ENCODE data around the gene MRPL2. TPM values are rescaled to one million over a fixed set of nuclear protein-coding genes. Genes with fewer than 3 reads are reported as not detected.

Gene MRPL2
- total RNA-seq, 1 donor from 2014 or later, result 16.9 TPM

DNA sequence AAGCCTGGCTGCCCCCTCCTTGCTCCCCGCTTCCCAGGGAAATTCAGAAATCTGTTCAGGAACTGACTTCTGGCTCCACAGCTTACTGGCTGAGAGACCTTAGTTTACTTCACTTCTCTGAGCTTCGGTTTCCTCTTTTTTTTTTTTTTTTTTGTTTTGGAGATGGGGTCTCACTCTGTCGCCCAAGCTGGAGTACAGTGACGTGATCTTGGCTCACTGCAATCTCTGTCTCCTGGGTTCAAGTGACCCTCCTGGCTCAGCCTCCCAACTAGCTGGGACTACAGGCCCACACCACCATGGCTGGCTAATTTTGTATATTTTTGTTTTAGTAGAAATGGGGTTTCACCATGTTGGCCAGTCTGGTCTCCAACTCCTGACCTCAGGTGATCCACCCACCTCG, 31.8 kb upstream of the MRPL2 start:
- TF ChIP-seq, protein P1, sequence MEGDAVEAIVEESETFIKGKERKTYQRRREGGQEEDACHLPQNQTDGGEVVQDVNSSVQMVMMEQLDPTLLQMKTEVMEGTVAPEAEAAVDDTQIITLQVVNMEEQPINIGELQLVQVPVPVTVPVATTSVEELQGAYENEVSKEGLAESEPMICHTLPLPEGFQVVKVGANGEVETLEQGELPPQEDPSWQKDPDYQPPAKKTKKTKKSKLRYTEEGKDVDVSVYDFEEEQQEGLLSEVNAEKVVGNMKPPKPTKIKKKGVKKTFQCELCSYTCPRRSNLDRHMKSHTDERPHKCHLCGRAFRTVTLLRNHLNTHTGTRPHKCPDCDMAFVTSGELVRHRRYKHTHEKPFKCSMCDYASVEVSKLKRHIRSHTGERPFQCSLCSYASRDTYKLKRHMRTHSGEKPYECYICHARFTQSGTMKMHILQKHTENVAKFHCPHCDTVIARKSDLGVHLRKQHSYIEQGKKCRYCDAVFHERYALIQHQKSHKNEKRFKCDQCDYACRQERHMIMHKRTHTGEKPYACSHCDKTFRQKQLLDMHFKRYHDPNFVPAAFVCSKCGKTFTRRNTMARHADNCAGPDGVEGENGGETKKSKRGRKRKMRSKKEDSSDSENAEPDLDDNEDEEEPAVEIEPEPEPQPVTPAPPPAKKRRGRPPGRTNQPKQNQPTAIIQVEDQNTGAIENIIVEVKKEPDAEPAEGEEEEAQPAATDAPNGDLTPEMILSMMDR (conservative IDR thresholded peaks at IDR 0.05; ENCODE audit: low read depth, low read length), result no peak
- no peak overlapping the region for H3K4me3 ChIP-seq (ENCODE audit: low read depth, low read length)
- DNase-seq (ENCODE audit: low read depth), result no peak

DNA sequence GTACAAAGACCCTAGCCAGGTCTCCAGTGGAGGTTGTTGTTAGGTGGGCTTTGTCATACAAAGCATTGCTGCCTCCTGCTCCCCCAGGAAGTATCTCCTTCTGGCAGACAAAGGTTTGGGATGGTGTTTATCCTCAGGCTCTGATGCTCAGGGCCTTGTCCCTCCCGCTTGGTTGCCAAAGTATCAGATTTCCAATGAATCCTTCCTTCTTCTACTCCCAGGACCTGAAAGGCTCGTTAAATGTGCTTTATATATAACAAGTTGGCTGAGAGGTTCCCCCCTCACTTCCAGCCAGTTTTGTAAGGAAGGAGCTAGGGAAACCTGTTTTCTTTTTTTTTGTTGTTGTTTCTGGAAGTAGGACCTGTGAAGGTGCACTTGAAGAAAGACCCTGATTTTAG, 31.3 kb upstream of the MRPL2 start:
- TF ChIP-seq, protein P1 (conservative IDR thresholded peaks at IDR 0.05; ENCODE audit: low read depth, low read length), result no peak
- DNase-seq (ENCODE audit: low read depth), result no peak
- H3K4me3 ChIP-seq (ENCODE audit: low read depth, low read length), result no peak overlapping the region

DNA sequence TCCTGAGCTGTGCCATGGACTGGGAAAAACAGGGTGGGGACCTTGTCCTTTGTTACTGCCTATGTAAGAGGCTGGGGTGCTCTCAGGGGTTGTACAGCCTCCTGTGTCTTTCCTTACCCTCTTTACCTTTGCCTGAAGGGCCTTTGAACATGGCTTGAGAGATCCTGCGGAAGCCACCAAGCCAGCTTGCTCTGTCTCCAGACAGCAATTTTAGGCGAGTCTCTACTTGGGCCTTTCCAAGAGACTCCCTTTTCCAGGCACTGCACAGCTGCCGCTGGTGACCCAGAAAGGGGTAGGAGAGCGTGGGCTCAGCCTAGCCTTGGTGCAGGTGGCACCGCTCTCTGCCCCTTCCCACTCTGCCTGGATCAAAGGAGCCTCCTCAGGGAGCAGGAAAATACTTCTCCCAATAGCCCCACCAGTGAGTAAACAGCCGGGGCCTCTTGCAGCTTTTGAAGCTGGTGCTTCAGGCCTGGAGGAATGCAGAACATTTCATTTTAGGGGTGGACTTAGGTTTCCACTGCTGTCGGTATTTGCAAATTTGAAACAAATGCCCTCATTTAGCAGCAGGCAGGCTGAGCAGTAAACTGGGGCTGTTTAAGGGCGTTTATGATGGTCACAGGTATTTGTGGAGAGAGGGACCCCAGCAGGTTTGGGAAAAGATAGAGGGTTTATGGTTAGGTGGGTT, 30.8 kb upstream of the MRPL2 start:
- DNase-seq (ENCODE audit: low read depth), result no peak
- H3K4me3 ChIP-seq (ENCODE audit: low read depth, low read length), result no peak overlapping the region
- TF ChIP-seq, protein P1 (conservative IDR thresholded peaks at IDR 0.05; ENCODE audit: low read depth, low read length), result no peak

DNA sequence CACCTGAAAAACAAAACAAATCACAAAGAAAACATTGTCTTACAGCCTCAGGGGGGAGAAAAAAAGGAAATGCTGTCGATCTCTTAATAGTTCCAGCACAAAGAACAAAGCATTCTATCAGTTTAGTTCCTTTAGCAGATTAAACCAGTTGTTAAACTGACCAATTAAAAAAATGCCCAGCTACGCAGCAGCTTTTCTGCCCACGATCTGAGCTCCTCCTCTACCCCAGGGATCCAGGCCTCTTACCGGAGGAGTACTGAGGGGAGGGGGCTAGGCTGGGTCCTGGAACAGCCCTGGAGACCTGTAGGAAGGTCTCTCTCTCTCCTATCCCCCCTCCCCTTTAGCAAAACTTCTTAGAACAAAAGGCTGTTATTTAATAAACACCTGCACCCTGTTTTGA, 30.2 kb upstream of the MRPL2 start:
- TF ChIP-seq, protein P1 (conservative IDR thresholded peaks at IDR 0.05; ENCODE audit: low read depth, low read length), result no peak
- DNase-seq (ENCODE audit: low read depth), result no peak
- H3K4me3 ChIP-seq (ENCODE audit: low read depth, low read length), result no peak overlapping the region

DNA sequence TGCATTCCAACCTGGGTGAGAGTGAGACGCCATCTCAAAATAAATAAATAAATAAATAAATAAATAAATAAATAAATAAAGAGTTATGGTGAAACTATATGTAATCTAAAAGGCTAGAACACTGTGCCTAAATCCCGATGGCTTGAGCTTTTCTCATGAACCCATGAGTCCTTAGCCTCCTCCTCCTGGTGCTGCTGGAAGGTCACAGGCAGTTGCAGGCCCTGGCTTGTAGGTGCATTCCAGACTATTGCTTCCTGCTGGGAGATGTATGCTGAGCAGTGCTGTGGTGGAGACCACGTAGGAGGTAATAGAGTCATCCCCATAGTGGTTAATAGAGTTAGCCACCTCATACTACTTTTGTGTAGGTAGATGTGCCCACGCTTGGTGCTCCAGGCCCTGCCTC, 29.4 kb upstream of the MRPL2 start:
- DNase-seq (ENCODE audit: low read depth), result no peak
- TF ChIP-seq, protein P1 (conservative IDR thresholded peaks at IDR 0.05; ENCODE audit: low read depth, low read length), result no peak

DNA sequence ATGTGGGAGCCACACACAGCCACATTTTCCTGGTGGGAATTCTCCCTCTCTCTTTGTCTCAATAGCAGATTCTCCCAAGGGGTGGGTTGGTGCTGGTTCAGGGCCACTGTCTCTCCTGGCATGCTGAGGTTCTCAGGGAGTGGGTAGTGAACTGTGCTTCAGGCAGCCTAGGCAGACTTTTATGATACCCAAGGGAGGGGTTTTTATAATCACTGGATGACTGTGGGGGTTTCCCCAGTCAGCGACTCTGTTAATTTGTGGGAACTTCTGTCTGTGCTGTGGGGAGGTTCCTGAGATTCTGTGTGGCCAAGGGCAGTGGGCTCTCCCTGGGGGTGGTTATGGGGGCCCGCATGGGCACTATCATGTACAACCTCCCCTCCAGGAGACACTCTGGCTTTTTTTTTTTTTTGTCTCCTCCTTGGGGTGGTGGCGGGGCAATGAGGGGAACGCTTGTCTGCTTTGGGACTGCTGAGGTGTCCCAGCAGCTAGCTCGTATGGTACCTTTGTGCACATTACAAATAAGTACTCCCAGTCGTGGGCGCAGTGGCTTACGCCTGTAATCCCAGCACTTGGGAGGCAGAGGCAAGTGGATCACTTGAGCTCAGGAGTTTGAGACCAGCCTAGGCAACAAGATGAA, 26.9 kb upstream of the MRPL2 start:
- DNase-seq (ENCODE audit: low read depth), result no peak
- TF ChIP-seq, protein P1 (conservative IDR thresholded peaks at IDR 0.05; ENCODE audit: low read depth, low read length), result no peak
- H3K4me3 ChIP-seq (ENCODE audit: low read depth, low read length), result no peak overlapping the region

More for the DNA sequence above, 29.4 kb upstream of the MRPL2 start:
- no peak overlapping the region for H3K4me3 ChIP-seq (ENCODE audit: low read depth, low read length)
